GM21526 (cell line): Measurements from ENCODE around the gene PCDHGA6.

Source experiments
- ATAC-seq: cut with Tn5 transposase; IDR thresholded peaks from one replicate; pipeline ENCODE4 v1.9.1; 2021; ENCODE audit warnings: moderate library complexity; ENCODE audit not compliant: unreplicated experiment, low FRiP score

PCDHGA6 gene

DNA sequence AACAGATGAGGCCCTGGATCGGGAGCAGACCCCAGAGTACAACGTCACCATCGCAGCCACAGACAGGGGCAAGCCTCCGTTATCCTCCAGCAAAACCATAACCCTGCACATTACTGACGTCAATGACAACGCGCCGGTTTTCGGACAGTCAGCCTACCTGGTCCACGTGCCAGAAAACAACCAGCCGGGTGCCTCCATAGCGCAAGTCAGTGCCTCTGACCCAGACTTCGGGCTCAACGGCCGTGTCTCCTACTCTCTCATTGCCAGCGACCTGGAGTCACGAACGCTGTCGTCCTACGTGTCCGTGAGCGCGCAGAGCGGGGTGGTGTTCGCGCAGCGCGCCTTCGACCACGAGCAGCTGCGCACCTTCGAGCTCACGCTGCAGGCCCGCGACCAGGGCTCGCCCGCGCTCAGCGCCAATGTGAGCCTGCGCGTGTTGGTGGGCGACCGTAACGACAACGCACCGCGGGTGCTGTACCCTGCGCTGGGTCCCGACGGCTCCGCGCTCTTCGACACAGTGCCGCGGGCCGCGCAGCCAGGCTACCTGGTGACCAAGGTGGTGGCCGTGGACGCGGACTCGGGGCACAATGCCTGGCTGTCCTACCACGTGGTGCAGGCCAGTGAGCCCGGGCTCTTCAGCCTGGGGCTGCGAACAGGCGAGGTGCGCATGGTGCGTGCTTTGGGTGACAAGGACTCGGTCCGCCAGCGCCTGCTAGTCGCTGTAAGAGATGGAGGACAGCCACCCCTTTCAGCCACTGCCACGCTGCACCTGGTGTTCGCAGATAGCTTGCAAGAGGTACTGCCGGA lies 45.6 kb downstream of the PCDHGA6 start:
- no peak for ATAC-seq

DNA sequence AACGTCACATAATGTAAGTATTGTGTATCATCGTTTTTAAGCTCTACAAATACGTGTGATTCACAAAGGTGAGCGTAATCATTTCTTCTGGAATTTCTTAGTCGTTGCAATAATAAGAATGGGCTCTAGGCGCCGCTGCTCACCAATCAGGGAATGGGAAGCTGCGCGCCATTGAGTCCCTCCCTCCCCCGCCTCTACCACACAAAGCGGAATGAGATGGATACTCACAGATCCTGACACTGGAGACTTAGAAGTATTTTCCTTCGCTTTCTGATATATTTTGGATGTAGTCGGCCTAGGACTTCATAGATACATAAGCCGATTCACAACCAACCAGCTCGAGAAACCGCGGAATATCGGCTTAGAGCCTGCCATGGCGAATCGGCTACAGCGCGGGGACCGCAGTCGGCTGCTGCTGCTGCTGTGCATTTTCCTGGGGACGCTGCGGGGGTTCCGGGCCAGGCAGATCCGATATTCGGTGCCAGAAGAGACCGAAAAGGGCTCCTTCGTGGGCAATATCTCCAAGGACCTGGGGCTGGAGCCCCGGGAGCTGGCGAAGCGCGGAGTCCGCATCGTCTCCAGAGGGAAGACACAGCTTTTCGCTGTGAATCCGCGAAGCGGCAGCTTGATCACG lies 47.3 kb downstream of the PCDHGA6 start, which contains the start of gene PCDHGA11:
PCDHGA11 (plus strand) TSS at position 197 of the 634 bp plus-strand sequence; CDS start at position 374, 177 bp downstream.
- ATAC-seq = peak; percentile 69

DNA sequence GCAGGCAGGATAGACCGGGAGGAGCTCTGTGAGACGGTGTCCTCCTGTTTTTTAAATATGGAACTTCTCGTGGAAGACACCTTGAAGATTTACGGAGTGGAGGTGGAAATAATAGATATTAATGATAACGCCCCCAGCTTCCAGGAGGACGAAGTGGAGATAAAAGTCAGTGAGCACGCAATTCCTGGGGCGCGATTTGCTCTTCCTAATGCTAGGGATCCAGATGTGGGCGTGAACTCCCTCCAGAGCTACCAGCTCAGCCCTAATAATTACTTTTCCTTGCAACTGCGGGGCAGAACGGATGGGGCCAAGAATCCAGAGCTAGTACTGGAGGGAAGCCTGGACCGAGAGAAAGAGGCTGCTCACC lies 47.8 kb downstream of the PCDHGA6 start:
- no peak for ATAC-seq

DNA sequence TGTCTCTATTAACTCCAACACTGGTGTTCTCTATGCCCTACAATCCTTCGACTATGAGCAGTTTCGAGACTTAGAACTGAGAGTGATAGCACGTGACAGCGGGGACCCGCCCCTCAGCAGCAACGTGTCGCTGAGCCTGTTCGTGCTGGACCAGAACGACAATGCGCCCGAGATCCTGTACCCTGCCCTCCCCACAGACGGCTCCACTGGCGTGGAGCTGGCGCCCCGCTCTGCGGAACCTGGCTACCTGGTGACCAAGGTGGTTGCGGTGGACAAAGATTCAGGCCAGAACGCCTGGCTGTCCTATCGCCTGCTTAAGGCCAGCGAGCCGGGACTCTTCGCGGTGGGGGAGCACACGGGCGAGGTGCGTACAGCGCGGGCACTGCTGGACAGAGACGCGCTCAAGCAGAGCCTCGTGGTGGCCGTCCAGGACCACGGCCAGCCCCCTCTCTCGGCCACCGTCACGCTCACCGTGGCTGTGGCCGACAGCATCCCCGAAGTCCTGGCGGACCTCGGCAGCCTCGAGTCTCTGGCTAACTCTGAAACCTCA lies 49.1 kb downstream of the PCDHGA6 start:
- no peak for ATAC-seq

DNA sequence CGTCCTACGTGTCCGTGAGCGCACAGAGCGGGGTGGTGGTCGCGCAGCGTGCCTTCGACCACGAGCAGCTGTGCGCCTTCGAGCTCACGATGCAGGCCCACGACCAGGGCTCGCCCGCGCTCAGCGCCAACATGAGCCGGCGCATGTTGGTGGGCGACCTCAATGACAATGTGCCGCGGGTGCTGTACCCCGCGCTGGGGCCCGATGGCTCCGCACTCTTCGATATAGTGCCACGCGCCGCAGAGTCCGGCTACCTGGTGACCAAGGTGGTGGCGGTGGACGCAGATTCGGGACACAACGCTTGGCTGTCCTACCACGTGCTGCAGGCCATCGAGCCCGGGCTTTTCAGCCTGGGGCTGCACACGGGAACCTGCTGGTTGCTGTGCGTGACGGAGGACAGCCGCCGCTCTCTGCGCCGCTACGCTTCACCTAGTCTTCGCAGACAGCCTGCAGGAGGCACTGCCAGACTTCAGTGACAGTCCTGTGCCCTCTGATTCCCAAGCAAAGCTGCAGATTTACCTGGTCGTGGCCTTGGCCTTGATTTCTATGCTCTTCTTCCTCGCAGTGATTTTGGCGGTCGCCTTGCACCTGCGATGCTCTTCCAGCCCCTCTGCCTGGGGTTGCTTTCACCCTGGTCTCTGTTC lies 54.2 kb downstream of the PCDHGA6 start:
- ATAC-seq = no peak
